GM12891 (cell line): ENCODE results near the gene TMEM51.

ENCODE experiments used
- DNase-seq: peaks from one replicate; pipeline ENCODE4 v3.0.0; 2011; ENCODE audit warnings: low spot score; ENCODE audit not compliant: insufficient read length
- FAIRE-seq: peaks from 2 replicates; lab custom pipeline; 2011; peaks lifted over from hg19 to GRCh38; lab: Jason Lieb, UNC
- PAX5 ChIP-seq: IDR thresholded peaks from 2 replicates; pipeline ENCODE4 v1.6.1; 2011; ENCODE audit warnings: low read length, moderate library complexity, mild to moderate bottlenecking; ENCODE audit not compliant: insufficient read depth, severe bottlenecking
- POLR2A ChIP-seq: IDR thresholded peaks from 2 replicates; pipeline ENCODE4 v1.6.1; 2011; ENCODE audit warnings: low read depth, low read length, control low read depth
- POLR2AphosphoS5 ChIP-seq: IDR thresholded peaks from 2 replicates; pipeline ENCODE4 v1.6.1; 2011; ENCODE audit warnings: low read depth, low read length, control low read depth
- POU2F2 ChIP-seq: IDR thresholded peaks from 2 replicates; pipeline ENCODE4 v1.6.1; 2011; ENCODE audit warnings: low read depth, mild to moderate bottlenecking, control low read depth, low read length, moderate library complexity
- SPI1 ChIP-seq: IDR thresholded peaks from 2 replicates; pipeline ENCODE4 v1.6.1; 2011; ENCODE audit warnings: low read depth, low read length, control low read depth
- TAF1 ChIP-seq: IDR thresholded peaks from 2 replicates; pipeline ENCODE4 v1.6.1; 2011; ENCODE audit warnings: low read depth, low read length, control low read depth

TMEM51 gene

DNA sequence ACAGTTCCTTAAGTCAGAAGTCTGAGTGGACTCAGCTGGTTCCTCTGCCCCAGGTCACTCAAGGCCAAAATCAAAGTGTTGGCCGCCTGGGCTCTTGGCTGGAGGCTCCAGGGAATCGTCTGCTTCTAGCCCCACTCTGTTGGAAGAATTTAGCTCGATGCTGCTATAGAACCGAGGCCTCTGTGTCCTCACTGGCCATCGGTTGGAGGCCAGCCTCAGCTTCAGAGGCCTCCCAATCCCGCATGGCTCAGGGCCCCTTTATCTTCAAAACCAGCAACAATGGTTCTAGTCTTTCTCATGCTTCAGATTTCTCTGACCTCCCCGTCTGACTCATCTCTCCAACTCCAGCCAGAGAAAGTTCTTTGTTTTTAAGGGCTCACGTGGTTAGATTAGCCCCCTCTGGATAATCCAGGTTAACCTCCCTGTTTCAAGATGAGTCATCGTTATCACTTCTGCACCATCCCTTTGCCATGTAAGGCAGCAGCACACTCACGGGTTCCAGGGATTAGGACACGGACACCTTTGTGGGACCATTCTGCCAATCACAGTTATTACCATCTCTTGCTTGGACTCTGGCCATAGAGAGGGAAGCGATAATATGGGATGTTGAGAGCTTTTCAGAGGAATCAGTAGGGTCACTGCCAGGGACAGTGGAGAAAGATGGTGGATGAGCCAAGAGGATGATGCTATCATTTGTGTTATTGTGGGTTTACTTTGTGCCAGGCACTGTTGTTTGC is 107.0 kb downstream of the TMEM51 start:
- FAIRE-seq (no peak), DNase-seq (no peak)
- TF ChIP-seq POLR2A: no peak
- no peak for TF ChIP-seq TAF1
- no peak for TF ChIP-seq PAX5
- no peak for TF ChIP-seq POLR2AphosphoS5
- TF ChIP-seq POU2F2: no peak

DNA sequence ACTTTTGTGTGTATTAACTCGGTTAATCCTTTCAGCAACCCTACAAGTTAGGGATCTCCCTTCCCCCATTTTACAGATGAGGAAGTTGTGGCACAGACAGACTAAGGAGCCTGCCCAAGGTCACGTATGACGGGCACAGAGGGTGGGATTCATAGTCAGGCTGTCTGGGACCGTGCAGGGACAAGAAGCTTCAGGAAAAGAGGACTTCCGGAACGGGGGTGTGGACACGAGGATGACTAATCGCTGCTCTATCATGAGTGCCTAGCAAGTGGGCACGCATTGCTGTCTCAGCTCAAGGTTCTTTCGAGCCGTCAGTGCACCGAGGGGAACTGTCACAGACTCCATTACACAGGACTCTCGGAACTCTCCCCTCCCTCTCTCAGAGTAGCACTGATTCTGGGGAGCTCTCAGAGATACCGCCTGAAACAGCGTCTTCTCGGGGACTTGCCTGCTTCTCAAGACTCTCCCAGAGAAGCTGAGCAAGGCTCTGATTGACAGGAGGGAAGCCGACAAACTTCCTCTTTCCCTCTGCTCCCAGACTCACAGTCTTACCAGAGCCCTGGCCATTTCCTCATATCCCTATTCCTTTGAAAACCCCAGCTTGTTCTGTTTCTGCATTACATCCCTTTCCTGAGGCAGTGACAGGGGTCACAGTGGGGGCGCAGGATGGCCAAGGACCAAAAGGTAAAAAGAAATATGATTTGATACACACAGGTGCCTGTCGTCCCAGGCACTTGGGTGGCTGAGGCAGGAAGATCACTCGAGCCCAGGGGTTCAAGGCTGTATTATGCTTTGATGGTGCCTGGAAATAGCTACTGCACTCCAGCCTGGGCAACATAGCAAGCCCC is 107.8 kb downstream of the TMEM51 start:
- no peak for TF ChIP-seq POLR2A
- peak; percentile 7; the same call in 1 of the 2 replicates for TF ChIP-seq SPI1
- no peak for TF ChIP-seq POU2F2
- DNase-seq (no peak), FAIRE-seq (peak; percentile 78)

DNA sequence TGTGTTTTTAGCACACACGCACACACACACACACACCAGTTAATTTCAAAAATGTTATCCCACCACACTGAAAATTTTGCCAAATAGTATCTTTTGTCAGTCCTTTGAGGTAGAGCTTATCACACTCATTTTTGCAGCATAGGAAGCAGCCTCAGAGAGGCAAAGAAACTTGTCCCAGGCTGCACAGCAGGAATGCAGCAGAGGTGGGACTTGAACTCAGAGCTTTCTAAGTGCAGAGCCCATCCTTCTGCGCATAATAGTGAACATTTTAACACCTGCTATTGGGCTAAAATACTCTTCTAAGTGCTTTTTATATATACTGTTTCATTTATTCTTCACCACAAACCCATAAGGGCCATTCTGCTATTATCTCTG is 108.4 kb downstream of the TMEM51 start:
- FAIRE-seq (no peak), DNase-seq (no peak)
- no peak for TF ChIP-seq POU2F2
- no peak for TF ChIP-seq POLR2A
- no peak for TF ChIP-seq PAX5
- no peak for TF ChIP-seq SPI1
- no peak for TF ChIP-seq TAF1
- TF ChIP-seq POLR2AphosphoS5: no peak

DNA sequence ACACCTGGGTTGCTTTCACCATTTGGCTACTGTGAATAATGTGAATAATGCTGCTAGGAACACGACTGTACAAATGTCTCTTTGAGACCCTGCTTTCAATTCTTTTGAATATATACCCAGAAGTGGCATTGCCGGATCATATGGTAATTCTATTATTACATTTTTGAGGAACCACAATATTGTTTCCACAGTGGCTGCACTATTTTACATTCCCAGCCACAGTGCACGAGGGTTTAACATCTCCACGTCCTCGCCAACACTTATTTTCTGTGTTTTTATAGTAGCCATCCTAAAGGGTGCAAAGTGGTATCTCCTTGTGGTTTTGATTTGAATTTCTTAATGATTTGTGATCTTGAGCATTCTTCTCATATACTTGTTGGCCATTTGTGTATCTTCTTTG is 109.2 kb downstream of the TMEM51 start:
- FAIRE-seq (no peak), DNase-seq (no peak)
- TF ChIP-seq POU2F2 (no peak), SPI1 (no peak), TAF1 (no peak), POLR2A (no peak), POLR2AphosphoS5 (no peak), PAX5 (no peak)

DNA sequence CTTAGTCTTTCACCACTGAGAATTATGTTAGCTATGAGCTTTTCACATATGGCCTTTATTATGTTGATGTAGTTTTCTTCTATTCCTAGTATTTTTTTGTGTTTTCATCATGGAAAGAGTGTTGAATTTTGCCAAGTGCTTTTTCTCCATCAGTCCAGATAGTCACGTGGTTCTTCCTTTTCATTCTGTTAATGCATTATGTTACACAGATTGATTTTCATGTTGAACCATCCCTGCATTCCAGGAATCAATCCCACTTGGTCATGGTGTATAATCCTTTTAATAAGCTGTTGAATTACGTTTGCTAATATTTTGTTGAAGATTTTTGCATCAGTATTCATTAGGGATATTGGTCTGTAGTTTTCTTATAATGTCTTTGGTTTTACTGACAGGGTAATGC is 111.2 kb downstream of the TMEM51 start:
- no peak for FAIRE-seq
- no peak for DNase-seq
- TF ChIP-seq POU2F2 (no peak), POLR2A (no peak), POLR2AphosphoS5 (no peak), TAF1 (no peak), SPI1 (no peak), PAX5 (no peak)
